Limb (tissue), 2 donors: ENCODE measurements around the gene CHERP.
"Not testable (repeated sequence)": the region's sequence is repeated elsewhere in the genome, so short reads cannot be mapped to it uniquely, and the experiment has no call there.

ENCODE experiments used
- DNase-seq, 2 donors: peaks; one replicate each; pipeline ENCODE4 v3.0.0-alpha.2; 2016; ENCODE audit errors: extremely low spot score in 2 of 2

The CHERP gene

DNA sequence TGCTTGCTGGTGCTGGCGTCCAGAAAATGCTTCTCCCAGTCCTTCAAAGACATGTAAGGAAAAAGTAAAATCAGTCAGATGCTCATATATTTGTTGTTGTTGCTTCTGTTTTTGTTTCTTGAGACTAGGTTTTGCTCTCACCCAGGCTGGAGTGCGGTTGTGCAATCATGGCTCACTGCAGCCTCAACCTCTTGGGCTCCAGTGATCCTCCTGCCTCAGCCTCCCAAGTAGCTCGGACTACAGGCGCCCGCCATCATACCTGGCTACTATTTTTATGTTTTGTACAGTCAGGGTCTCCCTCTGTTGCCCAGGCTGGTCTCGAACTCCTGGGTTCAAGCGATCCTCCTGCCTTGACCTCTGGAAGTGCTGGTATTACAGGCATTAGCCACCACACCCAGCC, 59.5 kb downstream of the CHERP start:
- no peak for DNase-seq

GRCh38 chr19:16477311-16477710, 64.9 kb downstream of the CHERP start:
- DNase-seq = no peak

GRCh38 chr19:16476401-16476800, 65.8 kb downstream of the CHERP start:
- no peak for DNase-seq

GRCh38 chr19:16473875-16474392, 68.3 kb downstream of the CHERP start:
- no peak for DNase-seq

- DNase-seq = no peak
Observed at GRCh38 chr19:16472992-16473391, 69.2 kb downstream of the CHERP start.

DNA sequence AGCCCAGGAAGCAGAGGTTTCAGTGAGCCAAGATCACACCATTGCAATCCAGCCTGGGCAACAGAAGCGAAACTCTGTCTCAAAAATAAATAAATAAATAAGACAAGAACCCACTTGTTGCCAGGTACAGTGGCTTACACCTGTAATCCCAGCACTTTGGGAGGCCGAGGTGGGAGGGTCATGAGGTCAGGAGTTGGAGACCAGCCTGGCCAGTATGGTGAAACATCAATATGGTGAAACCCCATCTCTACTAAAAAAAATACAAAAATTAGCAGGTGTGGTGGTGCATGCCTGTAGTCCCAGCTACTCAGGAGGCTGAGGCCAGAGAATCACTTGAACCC, 69.7 kb downstream of the CHERP start:
- DNase-seq = not testable (repeated sequence)

DNA sequence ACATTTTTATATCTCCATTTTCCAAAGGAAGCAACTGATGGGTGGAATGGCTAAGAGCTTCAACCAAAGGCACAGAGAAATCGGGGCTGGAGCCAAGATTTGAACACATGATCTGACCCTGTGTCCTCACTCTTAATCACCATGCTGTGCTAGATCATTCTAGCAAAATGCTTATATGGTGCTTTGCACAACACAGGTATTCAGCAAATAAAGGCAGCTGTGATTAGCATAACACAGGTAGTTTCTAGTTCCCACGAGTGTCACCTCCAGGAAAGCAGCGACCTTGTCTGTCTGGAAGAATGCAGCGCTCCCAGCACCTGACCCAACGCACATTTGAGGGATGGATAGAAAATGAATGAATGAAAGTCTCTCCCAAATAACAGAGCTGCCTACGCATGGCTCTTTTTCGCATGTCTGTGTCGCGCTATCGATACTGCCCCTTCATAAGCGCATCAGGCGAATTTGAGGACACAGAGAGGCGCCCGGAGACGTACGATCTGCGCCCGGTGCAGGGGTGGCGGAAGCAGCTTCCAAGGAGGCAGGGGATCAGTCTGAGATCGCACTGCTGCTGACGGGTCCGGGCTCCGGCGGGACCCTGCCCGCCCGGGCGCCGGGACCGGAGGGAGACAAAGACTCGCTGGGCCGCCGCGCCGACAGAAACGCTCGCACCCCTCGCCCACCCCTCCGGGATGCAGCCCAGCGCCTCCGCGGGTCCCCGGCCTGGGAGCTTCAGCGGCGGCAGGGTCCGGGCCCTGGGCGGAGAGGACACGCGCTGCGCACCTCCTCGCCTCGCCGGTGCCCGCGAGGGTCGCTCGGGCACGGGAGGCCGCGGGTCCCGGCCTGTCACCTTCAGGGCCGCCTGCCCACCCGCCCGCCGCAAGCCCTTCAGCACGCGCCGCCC, 71.1 kb downstream of the CHERP start:
- no peak for DNase-seq

DNA sequence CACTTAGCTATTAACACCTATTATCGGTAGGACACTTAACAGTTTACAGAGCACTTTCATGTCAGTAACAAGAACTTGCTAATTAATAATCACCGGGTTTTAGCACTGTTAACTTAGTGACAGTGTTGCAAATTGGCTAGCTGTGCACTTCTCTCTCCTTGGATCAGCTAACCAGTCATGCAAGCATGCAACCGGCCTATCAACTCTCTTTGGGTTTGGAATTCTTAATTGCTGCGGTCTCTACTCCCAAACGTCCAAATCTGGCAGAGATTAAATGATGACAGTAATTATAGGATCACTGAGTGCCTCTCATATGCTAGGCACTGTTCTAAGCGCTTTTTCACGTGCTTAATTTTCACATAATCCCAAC, 71.7 kb downstream of the CHERP start:
- no peak for DNase-seq
